NT2/D1 (cell line): Measurements from ENCODE around the gene SH3D19.

Experiments
- SUZ12 ChIP-seq: IDR thresholded peaks from 2 replicates; pipeline ENCODE4 v1.6.1; 2011; ENCODE audit not compliant: insufficient read length, insufficient read depth; ENCODE audit errors: extremely low read depth
- YY1 ChIP-seq: IDR thresholded peaks from 2 replicates; pipeline ENCODE4 v1.6.1; 2011; ENCODE audit not compliant: insufficient read length, insufficient read depth
- ZNF274 ChIP-seq: IDR thresholded peaks from 2 replicates; pipeline ENCODE4 v1.6.1; 2011; ENCODE audit warnings: mild to moderate bottlenecking, low read depth, low read length

GRCh38 chr4:151238477-151238876 lies 86.9 kb downstream of the SH3D19 start:
- TF ChIP-seq YY1, result no peak
- TF ChIP-seq ZNF274, result no peak
- TF ChIP-seq SUZ12, result no peak
